AML-193 (cell line): ENCODE data around the gene ZNF468.
"Not testable (repeated sequence)": the region's sequence is repeated elsewhere in the genome, so short reads cannot be mapped to it uniquely, and the experiment has no call there.

Source experiments
- DNase-seq, 2 experiments: peaks; one replicate each; lab custom pipeline; 2025; lab: John Stamatoyannopoulos, UW

The ZNF468 gene

GRCh38 chr19:52825765-52826164, 31.7 kb downstream of the ZNF468 start:
- no peak for DNase-seq

- DNase-seq = no peak
These were observed 33.7 kb downstream of the ZNF468 start for GRCh38 chr19:52823676-52824075.

DNA sequence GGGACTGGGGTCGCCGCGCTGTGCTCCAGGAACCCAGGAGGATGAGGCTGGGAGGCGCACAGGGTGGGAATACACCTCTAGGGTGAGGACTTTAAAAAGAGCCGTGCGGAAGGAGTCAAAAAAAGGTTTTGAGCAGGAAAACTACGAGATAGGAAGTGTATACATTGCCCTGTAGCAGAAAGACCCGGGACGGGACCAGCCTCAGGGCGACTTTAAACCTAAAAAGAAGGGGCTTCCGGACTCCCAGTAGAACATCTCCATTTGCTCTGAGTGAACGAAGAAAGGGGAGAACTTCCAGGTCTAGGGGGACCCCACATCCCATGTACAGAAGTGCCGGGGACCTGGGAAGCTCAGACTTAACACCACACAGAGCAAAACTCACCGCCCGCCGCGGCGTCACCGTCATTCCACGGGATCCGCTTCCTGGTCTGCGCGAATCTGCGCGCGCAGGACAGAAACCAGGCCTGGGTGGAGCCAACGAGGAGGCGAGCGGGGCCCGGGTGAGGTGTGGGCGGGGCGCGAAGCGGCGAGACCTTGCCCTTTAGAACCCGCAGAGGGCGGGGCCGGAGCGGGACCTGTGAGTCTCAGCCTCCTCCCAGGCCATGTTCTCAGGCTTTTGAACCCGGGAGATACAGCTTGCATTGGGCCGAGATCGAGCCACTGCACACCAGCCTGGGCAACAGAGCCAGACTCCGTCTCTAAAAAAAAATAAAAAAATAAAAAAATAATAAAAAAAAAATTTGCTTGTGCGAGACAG, 36.0 kb downstream of the ZNF468 start, which contains the start of gene ZNF28:
TSS of gene ZNF28 (minus strand) at position 430 of the 757 bp plus-strand sequence. CDS start 3,675 bp downstream, outside the sequence.
- peak; percentile 26 to 36 for DNase-seq

DNA sequence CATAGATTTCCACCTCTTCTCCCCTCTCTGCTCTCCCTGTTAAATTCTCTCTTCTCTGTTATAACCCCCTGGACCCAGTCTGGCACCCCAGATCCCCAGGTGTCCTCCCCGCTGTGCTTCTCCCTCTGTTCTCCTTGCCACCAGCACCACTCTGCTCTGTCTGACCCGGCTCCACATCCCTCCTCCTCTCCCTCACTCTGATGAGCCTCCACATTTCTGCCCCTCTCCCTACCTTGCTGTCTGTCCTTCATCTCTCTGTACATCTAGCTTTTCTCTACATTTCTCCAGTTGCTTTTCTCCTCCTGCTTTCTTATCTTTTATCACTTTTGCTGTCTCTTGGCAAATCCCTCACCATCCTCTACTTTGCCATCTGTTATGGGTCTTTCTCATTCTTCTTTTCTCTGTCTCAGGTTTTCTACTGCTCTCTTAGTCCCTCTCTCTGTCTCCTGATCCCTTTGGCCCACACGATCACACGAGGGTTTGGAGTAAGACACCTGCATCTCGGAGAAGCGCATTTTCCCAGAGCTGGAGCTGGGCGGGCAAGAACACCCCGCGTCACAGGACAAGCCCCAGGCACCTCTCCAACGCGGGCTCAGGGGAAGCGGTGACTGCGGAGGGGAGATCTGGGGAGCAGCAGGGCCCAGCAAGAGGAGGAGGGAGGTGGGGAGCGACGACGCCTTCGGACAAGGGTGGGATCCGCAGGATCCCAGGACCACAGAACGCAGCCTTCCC, 36.8 kb downstream of the ZNF468 start:
- not testable (repeated sequence) for DNase-seq

- no peak for DNase-seq
These were observed 47.6 kb downstream of the ZNF468 start for GRCh38 chr19:52809801-52810200.

- DNase-seq = not testable (repeated sequence)
These were observed 57.3 kb downstream of the ZNF468 start for GRCh38 chr19:52799950-52800640.

- no peak for DNase-seq
These were observed 68.0 kb downstream of the ZNF468 start for GRCh38 chr19:52789440-52789839.
